GM06990 (cell line): ENCODE data around the gene TSHZ1.
A peak's percentile ranks its signal among the peaks of the same experiment; 100 is the strongest.

Experiments used
- DNase-seq: peaks from one replicate; pipeline ENCODE4 v3.0.0-alpha.2; 2011; ENCODE audit not compliant: insufficient read length; ENCODE audit errors: extremely low read depth
- H3K27me3 ChIP-seq: replicated peaks from 2 replicates; pipeline ENCODE4 v1.6.0; 2011; ENCODE audit warnings: low read length; ENCODE audit not compliant: control insufficient read depth, insufficient read depth
- H3K36me3 ChIP-seq: 2 replicates; pipeline ENCODE4 v1.5.1; 2011; ENCODE audit warnings: low read length; ENCODE audit not compliant: control insufficient read depth, insufficient read depth
- H3K4me3 ChIP-seq: replicated peaks from 2 replicates; pipeline ENCODE4 v1.5.1; 2011; ENCODE audit warnings: low read depth, mild to moderate bottlenecking, control low read depth, low read length
- TF ChIP-seq, protein P1 (sequence below): IDR thresholded peaks from 2 replicates; pipeline ENCODE4 v1.5.1; 2011; ENCODE audit warnings: low read length, control low read depth, mild to moderate bottlenecking, inconsistent platforms; ENCODE audit not compliant: insufficient read depth, poor library complexity, severe bottlenecking

TSHZ1 gene

DNA sequence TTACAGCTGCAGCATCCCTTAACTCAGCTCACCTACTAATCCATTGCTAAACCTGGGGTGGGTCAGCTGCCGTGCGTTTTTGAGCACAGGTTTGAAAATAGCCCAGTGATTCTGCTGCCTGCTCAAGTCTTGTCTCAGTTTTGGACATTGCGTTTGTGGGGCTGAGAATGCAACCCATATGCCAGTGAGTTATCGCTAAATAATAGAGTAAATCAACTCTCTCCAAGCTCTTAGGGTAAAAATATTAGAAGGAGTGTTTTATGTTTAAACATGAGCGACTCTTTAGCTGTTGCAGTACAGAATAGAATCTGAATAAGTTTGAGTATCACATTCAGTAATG, 2.1 kb downstream of the TSHZ1 start:
- no peak for DNase-seq
- H3K27me3 ChIP-seq = no peaks in the 10 kb centered on the region
- no peaks in the 10 kb centered on the region for H3K36me3 ChIP-seq
- peak overlapping the region; percentile 74; the same call in 1 of the 2 replicates for H3K4me3 ChIP-seq
- TF ChIP-seq, protein P1, sequence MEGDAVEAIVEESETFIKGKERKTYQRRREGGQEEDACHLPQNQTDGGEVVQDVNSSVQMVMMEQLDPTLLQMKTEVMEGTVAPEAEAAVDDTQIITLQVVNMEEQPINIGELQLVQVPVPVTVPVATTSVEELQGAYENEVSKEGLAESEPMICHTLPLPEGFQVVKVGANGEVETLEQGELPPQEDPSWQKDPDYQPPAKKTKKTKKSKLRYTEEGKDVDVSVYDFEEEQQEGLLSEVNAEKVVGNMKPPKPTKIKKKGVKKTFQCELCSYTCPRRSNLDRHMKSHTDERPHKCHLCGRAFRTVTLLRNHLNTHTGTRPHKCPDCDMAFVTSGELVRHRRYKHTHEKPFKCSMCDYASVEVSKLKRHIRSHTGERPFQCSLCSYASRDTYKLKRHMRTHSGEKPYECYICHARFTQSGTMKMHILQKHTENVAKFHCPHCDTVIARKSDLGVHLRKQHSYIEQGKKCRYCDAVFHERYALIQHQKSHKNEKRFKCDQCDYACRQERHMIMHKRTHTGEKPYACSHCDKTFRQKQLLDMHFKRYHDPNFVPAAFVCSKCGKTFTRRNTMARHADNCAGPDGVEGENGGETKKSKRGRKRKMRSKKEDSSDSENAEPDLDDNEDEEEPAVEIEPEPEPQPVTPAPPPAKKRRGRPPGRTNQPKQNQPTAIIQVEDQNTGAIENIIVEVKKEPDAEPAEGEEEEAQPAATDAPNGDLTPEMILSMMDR = no peak

DNA sequence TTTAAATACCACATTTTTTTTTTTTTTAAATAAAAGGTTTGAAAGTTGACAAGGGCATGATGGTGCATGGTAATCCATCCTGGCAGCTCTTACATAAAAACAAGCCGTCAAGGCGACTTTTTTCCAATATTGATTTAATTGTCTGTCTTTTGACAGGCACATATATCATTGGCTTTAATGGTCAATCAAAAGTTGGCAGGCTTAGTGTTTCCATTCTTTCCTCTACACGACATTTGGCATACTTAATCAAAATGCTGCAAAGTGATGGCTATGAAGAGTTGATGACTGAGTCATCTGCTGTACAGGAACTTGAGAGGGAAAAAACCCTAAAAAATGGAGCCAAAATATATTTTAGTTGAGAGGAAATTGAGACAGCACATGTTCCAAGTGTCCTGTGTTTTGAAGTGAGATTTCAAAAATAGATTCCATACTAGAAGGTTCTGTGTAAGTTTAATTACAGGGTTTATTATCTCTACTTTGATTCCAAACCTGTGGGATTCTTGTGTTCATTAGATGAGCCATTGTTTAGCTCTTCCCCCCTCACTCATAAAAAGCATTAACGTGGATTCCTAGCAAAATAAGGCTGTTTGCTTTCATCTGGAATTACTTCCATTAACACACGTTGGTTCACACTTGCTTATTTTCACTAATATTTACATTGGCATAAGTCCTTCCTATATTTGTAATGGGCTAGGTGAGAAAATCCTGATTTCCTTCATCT, 3.2 kb downstream of the TSHZ1 start:
- H3K36me3 ChIP-seq = no peaks in the 10 kb centered on the region
- TF ChIP-seq, protein P1 = no peak
- no peaks in the 10 kb centered on the region for H3K27me3 ChIP-seq
- DNase-seq = no peak
- no peak overlapping the region for H3K4me3 ChIP-seq

DNA sequence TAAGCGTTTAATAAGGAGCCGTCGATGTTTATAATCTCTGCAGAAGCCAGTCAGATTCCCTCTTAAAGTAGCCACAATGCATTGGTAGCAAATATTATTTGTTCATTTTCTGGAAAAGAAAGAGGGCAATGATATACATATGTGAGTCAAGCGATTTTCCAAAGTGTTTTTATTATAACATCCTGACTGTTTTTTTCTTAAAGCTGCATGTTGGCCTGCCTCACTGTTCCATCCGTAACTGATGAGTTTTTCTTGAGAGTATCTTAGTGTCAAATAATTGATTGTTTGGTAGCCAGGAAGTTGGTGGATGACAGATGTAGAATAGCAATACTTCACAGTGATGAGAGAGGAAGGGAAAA, 3.7 kb downstream of the TSHZ1 start:
- Histone ChIP-seq H3K27me3 (no peaks in the 10 kb centered on the region), H3K36me3 (no peaks in the 10 kb centered on the region), H3K4me3 (no peak overlapping the region)
- TF ChIP-seq, protein P1 = no peak
- DNase-seq = no peak

DNA sequence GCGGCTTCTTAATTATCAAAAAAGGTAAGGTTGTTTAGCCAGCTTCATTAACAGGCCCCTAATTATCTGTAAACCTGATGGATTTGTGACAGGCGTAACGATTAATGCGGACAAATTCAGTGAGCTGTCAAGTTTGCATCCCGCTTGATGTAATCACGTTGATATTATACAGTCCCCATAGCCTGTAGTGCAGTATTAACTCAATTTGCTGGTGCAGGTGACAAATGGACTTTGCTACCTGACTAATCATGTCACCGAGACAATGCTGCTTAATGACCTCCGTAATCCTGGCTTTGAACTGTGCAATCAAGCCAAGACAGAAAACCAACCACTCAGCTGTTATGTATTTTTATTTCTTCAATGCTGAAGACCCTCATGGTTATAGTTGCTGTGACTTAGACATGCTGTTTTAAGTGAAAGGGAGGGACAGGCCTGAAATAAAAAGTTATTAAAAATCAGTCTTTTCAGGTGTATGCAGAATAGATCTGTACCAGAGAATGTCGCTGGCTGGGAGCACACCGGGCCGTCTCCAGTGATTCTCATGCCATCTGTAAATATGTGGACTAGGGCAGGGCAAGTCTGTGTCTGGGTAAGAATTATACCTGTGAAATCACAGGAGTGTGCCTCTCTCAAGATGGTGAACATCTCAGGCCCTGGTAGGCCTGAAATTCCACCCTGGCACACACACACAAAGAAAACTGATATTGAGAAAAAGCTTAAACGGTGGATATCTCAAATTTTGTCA, 4.3 kb downstream of the TSHZ1 start:
- no peaks in the 10 kb centered on the region for H3K36me3 ChIP-seq
- no peak overlapping the region for H3K4me3 ChIP-seq
- H3K27me3 ChIP-seq = no peaks in the 10 kb centered on the region
- DNase-seq = no peak
- TF ChIP-seq, protein P1 = no peak

DNA sequence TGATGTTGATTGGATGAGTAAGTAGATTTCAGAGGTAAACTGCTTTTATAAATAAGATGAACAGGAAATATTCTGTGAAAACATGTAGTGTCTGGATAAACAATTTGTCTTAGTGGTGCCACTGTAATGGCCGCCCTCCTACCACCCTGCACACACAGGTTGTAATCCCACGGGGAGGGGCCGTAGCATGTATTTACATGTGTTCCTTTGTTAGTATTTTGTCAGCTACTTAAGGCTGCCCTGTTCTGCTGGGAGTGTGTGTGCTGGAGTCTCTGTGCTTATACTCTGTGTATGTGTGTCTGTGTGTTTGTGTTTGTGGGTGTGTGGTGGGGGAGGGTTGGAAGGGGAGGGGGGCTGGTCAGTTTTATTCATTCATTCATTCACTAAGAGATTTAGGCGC, 5.1 kb downstream of the TSHZ1 start:
- H3K27me3 ChIP-seq = no peaks in the 10 kb centered on the region
- H3K36me3 ChIP-seq = no peaks in the 10 kb centered on the region
- TF ChIP-seq, protein P1 = no peak
- DNase-seq = no peak
- no peak overlapping the region for H3K4me3 ChIP-seq
